Measurements from ENCODE around the gene ARMCX5.

ARMCX5 gene

DNA sequence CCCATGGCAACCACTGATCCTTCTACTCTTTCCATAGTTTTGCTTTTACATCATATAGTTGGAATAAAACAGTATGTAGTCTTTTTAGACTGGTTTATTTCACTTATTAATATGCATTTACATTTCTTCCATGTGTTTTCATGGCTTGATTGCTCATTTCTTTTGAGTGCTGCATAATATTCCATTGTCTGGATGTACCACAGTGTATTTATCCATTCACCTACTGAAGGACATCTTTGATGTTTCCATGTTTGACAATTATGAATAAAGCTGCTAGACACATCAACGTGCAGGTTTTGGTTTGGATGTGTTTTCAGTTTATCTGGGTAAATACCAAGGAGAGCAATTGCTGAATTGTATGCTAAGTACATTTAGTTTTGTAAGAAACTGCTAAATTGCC, 38.2 kb downstream of the ARMCX5 start:
- Histone ChIP-seq H3K9me3 (ENCODE audit: control insufficient read depth, low read length) (peaks cover 8% of the 10 kb centered on the region), H3K36me3 (ENCODE audit: control insufficient read depth, insufficient read depth, low read length, severe bottlenecking) (peaks cover 3% of the 10 kb centered on the region)
- no peak for DNase-seq (ENCODE audit: low read depth)

DNA sequence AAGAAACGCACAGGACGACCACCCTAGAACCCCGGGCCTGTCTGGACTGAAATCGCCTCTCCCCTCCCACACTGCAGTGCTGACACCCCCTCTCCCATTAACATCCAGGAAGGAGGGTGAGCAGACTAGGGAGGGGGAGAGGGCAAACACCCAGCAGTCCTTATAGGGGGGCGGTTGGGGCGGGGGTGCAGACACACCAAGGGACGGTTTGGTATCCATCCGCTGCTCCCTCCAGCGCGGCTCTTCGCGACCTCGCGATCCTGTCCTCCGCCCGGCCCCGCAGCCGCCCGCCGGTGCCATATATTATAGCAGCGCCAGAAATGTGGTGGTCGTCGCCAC, 51.6 kb downstream of the ARMCX5 start:
- Histone ChIP-seq H3K27me3 (replicated peaks; ENCODE audit: control insufficient read depth, insufficient read depth, low read length) (no peaks in the 10 kb centered on the region), H3K4me1 (ENCODE audit: control insufficient read depth, insufficient read depth, low read length) (no peaks in the 10 kb centered on the region), H3K36me3 (ENCODE audit: control insufficient read depth, insufficient read depth, low read length, severe bottlenecking) (no peaks in the 10 kb centered on the region), H3K4me3 (ENCODE audit: low read length) (peak overlapping the region; percentile 78), H3K9me3 (ENCODE audit: control insufficient read depth, low read length) (no peaks in the 10 kb centered on the region), H3K9ac (ENCODE audit: low read length) (peak overlapping the region; percentile 73)
- no peak for DNase-seq (ENCODE audit: low read depth)

More for the DNA sequence above, 38.2 kb downstream of the ARMCX5 start:
- Histone ChIP-seq H3K27me3 (replicated peaks; ENCODE audit: control insufficient read depth, insufficient read depth, low read length) (no peaks in the 10 kb centered on the region), H3K9ac (ENCODE audit: low read length) (no peak overlapping the region), H3K4me1 (ENCODE audit: control insufficient read depth, insufficient read depth, low read length) (no peaks in the 10 kb centered on the region), H3K4me3 (ENCODE audit: low read length) (no peak overlapping the region)

DNA sequence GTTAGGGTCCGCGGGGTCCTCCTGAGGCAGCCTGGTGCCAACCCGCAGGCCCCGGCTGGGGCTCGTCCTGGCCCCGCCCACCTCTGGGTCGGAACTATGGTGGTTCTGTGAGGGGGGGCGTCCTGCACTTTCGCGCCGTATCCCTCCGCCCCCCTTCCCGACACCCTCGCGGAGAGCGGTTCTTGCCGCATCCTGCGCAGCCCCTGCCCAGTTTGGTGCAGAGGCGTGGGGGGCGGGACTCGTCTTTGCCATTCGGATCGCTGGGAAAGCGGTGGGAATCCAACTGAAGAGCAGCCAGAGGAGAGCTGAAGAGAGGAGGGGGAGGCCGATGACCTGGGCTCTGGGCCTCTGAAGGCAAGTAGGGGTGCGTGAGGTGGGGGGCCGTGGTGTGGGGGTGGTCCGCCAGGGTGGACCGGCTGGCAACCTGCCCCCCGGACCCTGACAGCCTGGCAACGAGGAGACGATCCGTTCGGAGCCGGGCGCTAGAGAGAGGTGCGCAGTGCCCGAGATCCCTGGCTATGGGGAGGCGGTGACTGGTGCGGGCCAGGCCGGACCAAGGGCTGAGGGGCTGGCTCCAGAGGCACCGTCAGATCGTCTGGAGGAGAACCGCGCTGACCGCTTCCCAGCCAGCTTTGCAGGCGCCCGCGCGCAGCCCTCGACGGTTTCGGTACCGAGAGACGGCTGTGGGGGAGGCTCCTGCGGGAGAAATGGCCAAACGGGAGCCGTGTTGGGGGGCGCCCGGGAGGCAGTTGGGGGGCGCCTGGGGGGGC, 52.1 kb downstream of the ARMCX5 start, which contains the start of gene GPRASP1:
TSS of gene GPRASP1 (plus strand) at position 242 of the 770 bp plus-strand sequence. CDS start 2,431 bp downstream, outside the sequence.
- Histone ChIP-seq H3K36me3 (ENCODE audit: control insufficient read depth, insufficient read depth, low read length, severe bottlenecking) (no peaks in the 10 kb centered on the region), H3K9me3 (ENCODE audit: control insufficient read depth, low read length) (no peaks in the 10 kb centered on the region), H3K27me3 (replicated peaks; ENCODE audit: control insufficient read depth, insufficient read depth, low read length) (no peaks in the 10 kb centered on the region), H3K4me1 (ENCODE audit: control insufficient read depth, insufficient read depth, low read length) (no peaks in the 10 kb centered on the region), H3K4me3 (ENCODE audit: low read length) (peak within 1 kb of the TSS; percentile 78), H3K9ac (ENCODE audit: low read length) (peak within 1 kb of the TSS; percentile 73)
- peak; percentile 46 for DNase-seq (ENCODE audit: low read depth)

GRCh38 chrX:102652031-102652688, 52.8 kb downstream of the ARMCX5 start:
- Histone ChIP-seq H3K27me3 (replicated peaks; ENCODE audit: control insufficient read depth, insufficient read depth, low read length) (no peaks in the 10 kb centered on the region), H3K9ac (ENCODE audit: low read length) (peak overlapping the region; percentile 73), H3K4me3 (ENCODE audit: low read length) (peak overlapping the region; percentile 78), H3K36me3 (ENCODE audit: control insufficient read depth, insufficient read depth, low read length, severe bottlenecking) (no peaks in the 10 kb centered on the region), H3K4me1 (ENCODE audit: control insufficient read depth, insufficient read depth, low read length) (peaks cover 2% of the 10 kb centered on the region), H3K9me3 (ENCODE audit: control insufficient read depth, low read length) (no peaks in the 10 kb centered on the region)
- peak; percentile 59 for DNase-seq (ENCODE audit: low read depth)
